ES-I3 (cell line): ENCODE data around the gene PLCG1.
A peak's percentile ranks its signal among the peaks of the same experiment; 100 is the strongest.

Source experiments
- H3K36me3 ChIP-seq: 2 replicates; pipeline ENCODE4 v1.6.1; 2013; ENCODE audit warnings: mild to moderate bottlenecking, low read length, control low read depth, moderate library complexity; ENCODE audit not compliant: insufficient read depth
- H3K4me1 ChIP-seq: 2 replicates; pipeline ENCODE4 v1.6.1; 2013; ENCODE audit warnings: mild to moderate bottlenecking, control low read depth, low read length; ENCODE audit not compliant: insufficient read depth
- H3K9ac ChIP-seq: 2 replicates; pipeline ENCODE4 v1.6.1; 2013; ENCODE audit warnings: low read depth, mild to moderate bottlenecking, low read length, moderate library complexity
- H3K9me3 ChIP-seq: 2 replicates; pipeline ENCODE4 v1.6.1; 2013; ENCODE audit warnings: mild to moderate bottlenecking, low read length, moderate library complexity; ENCODE audit not compliant: control insufficient read depth, insufficient read depth

PLCG1 gene

DNA sequence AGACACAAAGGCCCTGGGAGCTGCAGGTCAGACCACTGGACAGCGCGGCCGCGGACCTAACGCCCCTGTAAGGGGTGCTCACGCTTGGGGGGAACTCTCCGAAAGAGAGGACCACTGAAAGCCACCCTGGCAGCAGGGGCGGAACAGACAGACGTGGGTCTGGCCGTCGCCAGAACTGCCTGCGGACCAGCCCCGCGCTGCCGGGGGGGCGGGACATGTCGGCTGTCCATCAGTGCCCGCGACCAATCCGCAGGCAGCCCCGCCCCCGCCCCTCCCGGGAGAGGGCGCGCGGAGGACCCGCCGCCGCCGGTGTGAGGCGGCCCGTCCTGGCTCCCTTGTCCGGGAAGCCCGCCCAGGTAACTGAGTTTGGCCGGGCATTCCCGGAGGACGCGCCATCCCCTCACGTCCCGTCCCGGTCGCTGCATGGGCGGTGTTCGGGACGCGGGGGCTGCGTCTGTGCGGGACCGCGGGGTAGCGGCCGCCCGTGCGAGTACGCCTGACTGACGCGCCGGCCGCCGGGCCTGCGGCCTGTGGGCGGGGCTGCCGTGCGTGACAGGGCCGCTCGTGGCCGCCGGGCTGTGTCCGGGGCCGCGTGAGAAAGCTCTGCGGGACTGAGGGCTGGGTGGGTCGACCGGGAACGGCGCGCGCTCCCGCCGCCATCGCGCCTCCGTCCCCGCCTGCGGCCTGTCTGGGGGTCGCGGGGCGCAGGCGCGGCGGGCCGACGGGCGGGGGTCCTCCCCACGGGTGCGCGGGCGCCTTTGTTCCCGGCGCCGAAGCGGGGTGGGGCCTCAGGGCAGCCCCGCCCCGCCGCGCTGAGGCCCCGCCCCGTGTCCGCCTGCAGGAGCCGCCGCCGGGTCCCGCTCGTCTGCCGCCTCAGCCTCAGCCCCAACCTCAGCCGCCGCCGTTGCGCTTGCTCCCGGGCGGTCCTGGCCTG lies at the start of gene PLCG1:
Gene PLCG1 (plus strand): TSS at position 864 of the 934 bp plus-strand sequence. CDS start 99 bp downstream, outside the sequence.
- Histone ChIP-seq H3K36me3 (no peaks in the 10 kb centered on the region), H3K4me1 (peaks cover 30% of the 10 kb centered on the region), H3K9me3 (no peaks in the 10 kb centered on the region)

GRCh38 chr20:41087777-41088176 lies 49.6 kb upstream of the PLCG1 start:
- Histone ChIP-seq H3K9ac (no peak overlapping the region), H3K36me3 (peaks cover 19% of the 10 kb centered on the region), H3K9me3 (no peaks in the 10 kb centered on the region), H3K4me1 (no peaks in the 10 kb centered on the region)

More for the DNA sequence above, at the start of gene PLCG1:
- H3K9ac ChIP-seq, result peak within 1 kb of the TSS; percentile 98

- H3K4me1 ChIP-seq, result no peaks in the 10 kb centered on the region
- no peaks in the 10 kb centered on the region for H3K9me3 ChIP-seq
- peaks cover 21% of the 10 kb centered on the region for H3K36me3 ChIP-seq
- no peak overlapping the region for H3K9ac ChIP-seq
Observed at GRCh38 chr20:41089555-41089954, 47.8 kb upstream of the PLCG1 start.

DNA sequence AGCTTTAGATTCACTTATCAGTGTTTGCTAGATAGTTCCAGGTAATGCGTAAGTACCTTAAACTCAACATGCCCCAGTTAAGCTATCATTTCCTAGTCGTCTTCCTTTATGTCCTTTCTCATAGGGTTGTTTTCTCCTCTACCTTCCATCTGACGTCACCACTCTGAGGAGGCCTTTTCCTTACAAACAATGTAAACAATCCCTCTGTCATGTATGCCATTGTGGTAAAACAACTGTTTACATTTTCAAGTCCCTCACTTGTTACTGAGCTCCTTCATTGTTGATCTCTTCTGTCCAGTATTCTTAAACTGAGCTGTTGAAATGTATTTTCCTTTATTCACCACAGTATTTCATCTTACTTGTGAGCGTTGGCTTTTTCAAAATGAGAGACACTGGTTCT lies 45.4 kb upstream of the PLCG1 start:
- peaks cover 23% of the 10 kb centered on the region for H3K36me3 ChIP-seq
- no peak overlapping the region for H3K9ac ChIP-seq

GRCh38 chr20:41094353-41095055 lies 42.8 kb upstream of the PLCG1 start:
- H3K4me1 ChIP-seq, result no peaks in the 10 kb centered on the region
- H3K36me3 ChIP-seq, result peaks cover 30% of the 10 kb centered on the region
- H3K9me3 ChIP-seq, result no peaks in the 10 kb centered on the region
- H3K9ac ChIP-seq, result no peak overlapping the region

More for the DNA sequence above, 45.4 kb upstream of the PLCG1 start:
- H3K4me1 ChIP-seq, result no peaks in the 10 kb centered on the region
- no peaks in the 10 kb centered on the region for H3K9me3 ChIP-seq

GRCh38 chr20:41095110-41095969 lies 42.0 kb upstream of the PLCG1 start:
- Histone ChIP-seq H3K4me1 (no peaks in the 10 kb centered on the region), H3K9me3 (no peaks in the 10 kb centered on the region), H3K36me3 (peaks cover 35% of the 10 kb centered on the region), H3K9ac (no peak overlapping the region)

DNA sequence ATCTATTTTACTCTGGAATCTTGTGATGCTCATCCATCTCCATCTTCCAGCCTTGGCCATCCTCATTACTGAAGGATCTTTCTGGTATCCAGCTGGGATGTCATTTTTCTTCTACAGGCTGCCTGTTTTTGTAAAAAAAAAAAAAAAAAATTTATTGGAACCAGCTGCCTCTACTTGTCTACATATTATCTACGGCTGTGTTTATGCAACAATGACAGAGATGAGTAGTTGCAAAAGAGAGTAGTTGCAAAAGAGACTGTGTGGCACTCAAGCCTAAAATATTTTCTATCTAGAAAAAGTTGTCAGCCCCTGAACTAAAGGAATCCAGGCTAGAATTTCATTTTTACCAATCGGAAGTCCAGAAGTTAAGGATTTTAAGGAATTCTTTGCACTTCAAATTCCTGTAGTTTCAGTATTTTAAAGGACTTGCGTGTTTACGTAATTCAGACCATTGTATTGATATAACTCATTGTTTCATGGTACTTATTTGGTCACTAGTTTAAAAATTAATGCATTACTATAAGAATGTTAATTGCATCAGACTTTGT lies 38.6 kb upstream of the PLCG1 start:
- Histone ChIP-seq H3K9me3 (no peaks in the 10 kb centered on the region), H3K4me1 (no peaks in the 10 kb centered on the region), H3K9ac (no peak overlapping the region), H3K36me3 (peaks cover 49% of the 10 kb centered on the region)

- peaks cover 49% of the 10 kb centered on the region for H3K36me3 ChIP-seq
- no peak overlapping the region for H3K9ac ChIP-seq
- H3K9me3 ChIP-seq, result no peaks in the 10 kb centered on the region
- no peaks in the 10 kb centered on the region for H3K4me1 ChIP-seq
Observed at GRCh38 chr20:41100001-41100480, 37.3 kb upstream of the PLCG1 start.

DNA sequence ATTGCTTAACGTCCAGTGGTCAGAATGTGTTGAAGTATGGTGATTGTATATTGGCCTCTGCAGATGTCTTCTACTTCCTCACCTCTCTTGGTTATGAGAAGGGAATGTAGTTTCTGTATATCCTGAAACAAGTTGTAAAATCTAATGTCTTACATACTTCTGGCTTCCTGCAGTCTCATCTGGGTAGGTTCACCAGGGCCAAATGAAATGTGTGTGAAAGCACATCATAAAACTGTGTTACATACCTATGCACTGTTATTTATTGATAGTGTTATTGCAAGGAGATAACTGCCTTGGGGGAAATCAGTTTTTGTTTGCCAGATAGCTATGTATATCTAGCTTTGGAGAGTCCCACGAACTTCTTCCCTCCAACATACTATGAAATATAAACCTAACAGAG lies 35.7 kb upstream of the PLCG1 start:
- no peaks in the 10 kb centered on the region for H3K9me3 ChIP-seq
- no peak overlapping the region for H3K9ac ChIP-seq
- H3K4me1 ChIP-seq, result no peaks in the 10 kb centered on the region
- peaks cover 44% of the 10 kb centered on the region for H3K36me3 ChIP-seq

- Histone ChIP-seq H3K4me1 (no peaks in the 10 kb centered on the region), H3K9ac (no peak overlapping the region), H3K36me3 (peaks cover 21% of the 10 kb centered on the region), H3K9me3 (no peaks in the 10 kb centered on the region)
Observed at GRCh38 chr20:41108531-41108930, 28.8 kb upstream of the PLCG1 start.

DNA sequence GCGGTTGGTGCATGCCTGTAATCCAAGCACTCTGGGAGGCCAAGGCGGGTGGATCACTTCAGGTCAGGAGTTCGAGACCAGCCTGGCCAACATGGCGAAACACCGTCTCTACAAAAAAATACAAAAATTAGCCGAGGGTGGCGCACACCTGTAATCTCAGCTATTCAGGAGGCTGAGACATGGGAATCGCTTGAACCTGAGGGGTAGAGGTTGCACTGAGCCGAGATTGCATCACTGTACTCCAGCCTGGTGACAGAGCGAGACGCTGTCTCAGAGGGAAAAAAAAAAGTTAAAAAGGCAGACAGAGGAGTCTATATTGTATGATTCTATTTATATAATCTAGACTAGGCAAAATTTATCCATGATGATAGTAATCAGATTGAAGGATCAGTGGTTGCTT lies 27.3 kb upstream of the PLCG1 start:
- Histone ChIP-seq H3K36me3 (peaks cover 31% of the 10 kb centered on the region), H3K4me1 (no peaks in the 10 kb centered on the region)

GRCh38 chr20:41110930-41111577 lies 26.3 kb upstream of the PLCG1 start:
- Histone ChIP-seq H3K9me3 (no peaks in the 10 kb centered on the region), H3K9ac (no peak overlapping the region), H3K36me3 (peaks cover 41% of the 10 kb centered on the region), H3K4me1 (no peaks in the 10 kb centered on the region)

More for the DNA sequence above, 27.3 kb upstream of the PLCG1 start:
- no peaks in the 10 kb centered on the region for H3K9me3 ChIP-seq
- no peak overlapping the region for H3K9ac ChIP-seq

DNA sequence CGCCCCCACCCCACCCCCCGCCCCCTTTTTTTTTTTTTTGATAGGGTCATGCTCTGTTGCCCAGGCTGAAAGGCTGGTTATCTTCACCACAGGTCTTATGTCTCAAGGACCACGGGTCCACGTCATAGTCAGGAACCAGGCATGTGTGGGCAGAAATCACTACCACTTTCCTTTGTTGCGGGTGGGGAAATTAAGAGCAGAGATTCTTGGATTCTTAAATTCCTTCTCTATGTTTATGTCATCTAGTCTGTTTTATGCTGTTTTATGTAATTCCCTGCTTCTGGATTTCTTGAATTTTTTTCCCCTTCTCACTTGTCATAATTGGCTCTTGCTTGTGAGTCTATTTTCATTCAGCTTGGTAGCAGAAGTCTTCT lies 25.8 kb upstream of the PLCG1 start:
- H3K9me3 ChIP-seq, result no peaks in the 10 kb centered on the region
- no peak overlapping the region for H3K9ac ChIP-seq
- no peaks in the 10 kb centered on the region for H3K4me1 ChIP-seq
- peaks cover 46% of the 10 kb centered on the region for H3K36me3 ChIP-seq
